T-helper 2 cell treated with Interferon-gamma antibody and Interleukin-4, amounts not matched to agents 5 μg/mL and 100 μg/mL, for 36 hours (primary cell): ENCODE data around the gene STX1B.

Experiments used
- DNase-seq: peaks from one replicate; pipeline ENCODE4 v3.0.0; 2021; ENCODE audit warnings: low spot score
- H3K27ac Mint-ChIP-seq: one replicate; pipeline ENCODE4 v1.8.0; 2021; ENCODE audit warnings: mild to moderate bottlenecking, mixed read lengths
- H3K27me3 Mint-ChIP-seq: one replicate; pipeline ENCODE4 v1.8.0; 2021; ENCODE audit warnings: low read depth, mixed read lengths
- H3K36me3 Mint-ChIP-seq: one replicate; pipeline ENCODE4 v1.8.0; 2021; ENCODE audit warnings: low read depth, mixed read lengths
- H3K4me1 Mint-ChIP-seq: one replicate; pipeline ENCODE4 v1.8.0; 2021; ENCODE audit warnings: low read depth, mixed read lengths
- H3K4me3 Mint-ChIP-seq: one replicate; pipeline ENCODE4 v1.8.0; 2022; ENCODE audit warnings: mild to moderate bottlenecking, moderate library complexity, mixed read lengths
- H3K9me3 Mint-ChIP-seq: one replicate; pipeline ENCODE4 v1.8.0; 2021; ENCODE audit warnings: mixed read lengths

STX1B gene

GRCh38 chr16:31007684-31008083 is 2.8 kb downstream of the STX1B start:
- Mint-ChIP-seq H3K4me1 (no peaks in the 10 kb centered on the region), H3K36me3 (no peaks in the 10 kb centered on the region), H3K27ac (no peak overlapping the region), H3K27me3 (peaks cover 36% of the 10 kb centered on the region), H3K9me3 (no peaks in the 10 kb centered on the region), H3K4me3 (no peak overlapping the region)
- DNase-seq = no peak

- no peaks in the 10 kb centered on the region for H3K9me3 Mint-ChIP-seq
- H3K27ac Mint-ChIP-seq = no peak overlapping the region
- no peak for DNase-seq
- H3K4me1 Mint-ChIP-seq = no peaks in the 10 kb centered on the region
- H3K4me3 Mint-ChIP-seq = no peak overlapping the region
- no peaks in the 10 kb centered on the region for H3K36me3 Mint-ChIP-seq
- H3K27me3 Mint-ChIP-seq = peaks cover 25% of the 10 kb centered on the region
Measured at GRCh38 chr16:31006589-31006988, 3.8 kb downstream of the STX1B start.

- Mint-ChIP-seq H3K36me3 (no peaks in the 10 kb centered on the region), H3K27me3 (peaks cover 19% of the 10 kb centered on the region), H3K27ac (no peak overlapping the region), H3K4me1 (no peaks in the 10 kb centered on the region), H3K9me3 (no peaks in the 10 kb centered on the region), H3K4me3 (no peak overlapping the region)
- no peak for DNase-seq
Measured at GRCh38 chr16:31006086-31006385, 4.4 kb downstream of the STX1B start.

GRCh38 chr16:31005350-31006085 is 4.9 kb downstream of the STX1B start:
- no peak overlapping the region for H3K4me3 Mint-ChIP-seq

GRCh38 chr16:31004658-31005057 is 5.8 kb downstream of the STX1B start:
- no peaks in the 10 kb centered on the region for H3K4me1 Mint-ChIP-seq
- peaks cover 11% of the 10 kb centered on the region for H3K27me3 Mint-ChIP-seq
- H3K4me3 Mint-ChIP-seq = no peak overlapping the region
- H3K36me3 Mint-ChIP-seq = no peaks in the 10 kb centered on the region
- DNase-seq = no peak
- H3K27ac Mint-ChIP-seq = no peak overlapping the region
- no peaks in the 10 kb centered on the region for H3K9me3 Mint-ChIP-seq

More at GRCh38 chr16:31005350-31006085, 4.9 kb downstream of the STX1B start:
- no peak for DNase-seq
- peaks cover 16% of the 10 kb centered on the region for H3K27me3 Mint-ChIP-seq
- H3K27ac Mint-ChIP-seq = no peak overlapping the region
- H3K4me1 Mint-ChIP-seq = no peaks in the 10 kb centered on the region
- no peaks in the 10 kb centered on the region for H3K9me3 Mint-ChIP-seq
- H3K36me3 Mint-ChIP-seq = no peaks in the 10 kb centered on the region

- Mint-ChIP-seq H3K4me3 (no peak overlapping the region), H3K9me3 (no peaks in the 10 kb centered on the region), H3K4me1 (no peaks in the 10 kb centered on the region), H3K36me3 (no peaks in the 10 kb centered on the region), H3K27me3 (peaks cover 11% of the 10 kb centered on the region), H3K27ac (no peak overlapping the region)
- no peak for DNase-seq
Measured at GRCh38 chr16:31003744-31004143, 6.7 kb downstream of the STX1B start.

GRCh38 chr16:31002862-31003341 is 7.5 kb downstream of the STX1B start:
- Mint-ChIP-seq H3K27me3 (peaks cover 11% of the 10 kb centered on the region), H3K36me3 (no peaks in the 10 kb centered on the region), H3K4me1 (no peaks in the 10 kb centered on the region), H3K4me3 (no peak overlapping the region), H3K27ac (no peak overlapping the region), H3K9me3 (no peaks in the 10 kb centered on the region)
- no peak for DNase-seq

GRCh38 chr16:31002250-31002700 is 8.2 kb downstream of the STX1B start:
- Mint-ChIP-seq H3K27me3 (peaks cover 10% of the 10 kb centered on the region), H3K4me3 (no peak overlapping the region), H3K4me1 (no peaks in the 10 kb centered on the region), H3K9me3 (no peaks in the 10 kb centered on the region), H3K27ac (no peak overlapping the region), H3K36me3 (no peaks in the 10 kb centered on the region)
- no peak for DNase-seq

GRCh38 chr16:31001507-31002249 is 8.8 kb downstream of the STX1B start:
- Mint-ChIP-seq H3K4me1 (peaks cover 2% of the 10 kb centered on the region), H3K27ac (no peak overlapping the region), H3K4me3 (no peak overlapping the region), H3K36me3 (no peaks in the 10 kb centered on the region), H3K9me3 (no peaks in the 10 kb centered on the region), H3K27me3 (peaks cover 8% of the 10 kb centered on the region)
- DNase-seq = no peak

- no peak for DNase-seq
- Mint-ChIP-seq H3K9me3 (no peaks in the 10 kb centered on the region), H3K4me1 (peaks cover 6% of the 10 kb centered on the region), H3K4me3 (no peak overlapping the region), H3K27me3 (peaks cover 8% of the 10 kb centered on the region), H3K27ac (no peak overlapping the region), H3K36me3 (no peaks in the 10 kb centered on the region)
Measured at GRCh38 chr16:31000671-31001382, 9.6 kb downstream of the STX1B start.

- Mint-ChIP-seq H3K27me3 (peaks cover 4% of the 10 kb centered on the region), H3K4me1 (peaks cover 8% of the 10 kb centered on the region), H3K4me3 (no peak overlapping the region), H3K9me3 (no peaks in the 10 kb centered on the region), H3K27ac (no peak overlapping the region), H3K36me3 (no peaks in the 10 kb centered on the region)
- no peak for DNase-seq
Measured at GRCh38 chr16:30998852-30999761, 11.3 kb downstream of the STX1B start.

GRCh38 chr16:30997725-30998711 is 12.4 kb downstream of the STX1B start:
- no peak for DNase-seq
- Mint-ChIP-seq H3K36me3 (no peaks in the 10 kb centered on the region), H3K4me1 (peaks cover 8% of the 10 kb centered on the region), H3K27ac (no peak overlapping the region), H3K4me3 (peak overlapping the region; percentile 61), H3K9me3 (no peaks in the 10 kb centered on the region), H3K27me3 (peaks cover 4% of the 10 kb centered on the region)
